BLaER1 (cell line): ENCODE results near the gene CLRN3.

Experiments
- H3K27ac ChIP-seq: shearing (Covaris generic); formaldehyde crosslinking; 2 replicates; pipeline ENCODE4 v1.8.1; 2022
- H3K27me3 ChIP-seq: shearing (Covaris generic); formaldehyde crosslinking; 2 replicates; pipeline ENCODE4 v1.8.1; 2022
- H3K36me3 ChIP-seq: shearing (Covaris generic); formaldehyde crosslinking; 2 replicates; pipeline ENCODE4 v1.8.1; 2022
- H3K4me1 ChIP-seq: shearing (Covaris generic); formaldehyde crosslinking; 2 replicates; pipeline ENCODE4 v1.8.1; 2022
- H3K4me2 ChIP-seq: shearing (Covaris generic); formaldehyde crosslinking; 2 replicates; pipeline ENCODE4 v1.8.1; 2022
- H3K4me3 ChIP-seq: shearing (Covaris generic); formaldehyde crosslinking; 2 replicates; pipeline ENCODE4 v1.8.1; 2022
- H3K9ac ChIP-seq: shearing (Covaris generic); formaldehyde crosslinking; 2 replicates; pipeline ENCODE4 v1.8.1; 2022
- H3K9me3 ChIP-seq: shearing (Covaris generic); formaldehyde crosslinking; 2 replicates; pipeline ENCODE4 v1.8.1; 2022
- H4K20me1 ChIP-seq: shearing (Covaris generic); formaldehyde crosslinking; 2 replicates; pipeline ENCODE4 v1.8.1; 2022
- Cebpa-rat ChIP-seq: shearing (Covaris generic); IDR thresholded peaks from 2 replicates; pipeline ENCODE4 v1.8.1; 2022

Gene CLRN3

DNA sequence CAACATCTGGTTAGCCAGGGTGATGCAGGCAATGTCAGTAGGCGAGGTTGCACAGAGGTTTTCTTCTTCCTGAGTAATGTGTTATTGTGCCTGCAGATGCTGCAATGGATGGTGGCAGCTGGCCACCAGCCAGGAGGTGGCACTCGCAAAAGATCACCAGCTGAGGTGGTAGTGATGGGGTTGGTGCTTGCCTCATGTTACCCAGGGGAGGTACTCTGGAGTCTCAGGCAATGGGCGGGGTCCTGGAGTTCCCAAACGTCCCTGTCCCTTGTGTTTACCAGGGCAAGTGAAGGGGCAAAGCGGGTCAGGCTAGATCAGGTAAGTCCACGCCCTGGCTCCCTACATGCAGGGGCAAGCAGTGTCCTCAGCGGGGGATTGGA is 21.1 kb downstream of the CLRN3 start:
- H3K36me3 ChIP-seq, result no peaks in the 10 kb centered on the region
- H3K9ac ChIP-seq, result no peak overlapping the region
- H3K27me3 ChIP-seq, result no peaks in the 10 kb centered on the region
- H3K4me2 ChIP-seq, result peak overlapping the region; percentile 76
- H3K4me3 ChIP-seq, result no peak overlapping the region
- H3K27ac ChIP-seq, result no peak overlapping the region; the same call in 1 of the 2 replicates
- no peak for TF ChIP-seq Cebpa-rat
- H4K20me1 ChIP-seq, result no peaks in the 10 kb centered on the region
- peaks cover 6% of the 10 kb centered on the region for H3K9me3 ChIP-seq
- peaks cover 39% of the 10 kb centered on the region for H3K4me1 ChIP-seq

DNA sequence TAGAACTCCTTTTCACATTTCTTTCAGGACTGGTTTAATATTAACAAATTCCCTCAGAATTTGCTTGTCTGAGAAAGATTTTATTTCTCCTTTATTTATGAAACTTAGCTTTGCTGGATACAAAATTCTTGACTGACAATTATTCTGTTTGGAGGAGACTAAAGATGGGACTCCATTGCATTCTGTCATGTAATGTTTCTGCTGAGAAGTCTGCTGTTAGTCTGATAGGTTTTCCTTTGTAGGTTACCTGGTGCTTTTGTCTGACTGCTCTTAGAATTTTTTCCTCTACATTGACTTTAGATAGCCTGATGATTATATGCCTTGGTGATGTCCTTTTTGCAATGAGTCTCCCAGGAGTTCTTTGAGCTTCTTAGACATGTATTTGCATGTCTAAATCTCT is 23.4 kb downstream of the CLRN3 start:
- TF ChIP-seq Cebpa-rat, result no peak
- Histone ChIP-seq H3K27me3 (no peaks in the 10 kb centered on the region), H3K27ac (no peak overlapping the region), H3K9me3 (peaks cover 8% of the 10 kb centered on the region), H3K4me1 (peaks cover 37% of the 10 kb centered on the region), H3K9ac (no peak overlapping the region), H3K4me2 (no peak overlapping the region), H4K20me1 (no peaks in the 10 kb centered on the region), H3K4me3 (no peak overlapping the region), H3K36me3 (no peaks in the 10 kb centered on the region)

DNA sequence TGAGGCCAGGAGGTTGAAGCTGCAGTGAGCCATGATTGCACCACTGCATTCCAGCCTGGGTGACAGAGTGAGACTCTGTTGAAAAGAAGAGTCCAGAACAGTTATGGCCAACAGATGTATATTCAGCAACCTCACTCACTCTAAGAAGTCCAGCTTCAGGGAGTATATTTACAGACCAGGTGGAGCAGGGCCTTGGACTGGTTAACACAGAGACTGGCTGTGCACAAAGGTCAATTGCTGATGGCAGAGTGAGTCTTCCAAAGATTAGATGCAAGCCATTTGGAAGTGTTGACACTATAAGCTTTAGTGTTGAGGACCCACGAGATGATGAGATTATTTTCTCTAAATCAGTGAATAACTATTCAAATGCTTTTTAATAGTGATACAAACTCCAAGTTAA is 24.9 kb downstream of the CLRN3 start:
- H3K9ac ChIP-seq, result no peak overlapping the region
- peaks cover 22% of the 10 kb centered on the region for H3K4me1 ChIP-seq
- H3K9me3 ChIP-seq, result peaks cover 23% of the 10 kb centered on the region
- H4K20me1 ChIP-seq, result no peaks in the 10 kb centered on the region
- TF ChIP-seq Cebpa-rat, result no peak
- no peaks in the 10 kb centered on the region for H3K27me3 ChIP-seq
- H3K27ac ChIP-seq, result no peak overlapping the region
- no peaks in the 10 kb centered on the region; the same call in 1 of the 2 replicates for H3K36me3 ChIP-seq
- H3K4me2 ChIP-seq, result no peak overlapping the region
- no peak overlapping the region for H3K4me3 ChIP-seq

DNA sequence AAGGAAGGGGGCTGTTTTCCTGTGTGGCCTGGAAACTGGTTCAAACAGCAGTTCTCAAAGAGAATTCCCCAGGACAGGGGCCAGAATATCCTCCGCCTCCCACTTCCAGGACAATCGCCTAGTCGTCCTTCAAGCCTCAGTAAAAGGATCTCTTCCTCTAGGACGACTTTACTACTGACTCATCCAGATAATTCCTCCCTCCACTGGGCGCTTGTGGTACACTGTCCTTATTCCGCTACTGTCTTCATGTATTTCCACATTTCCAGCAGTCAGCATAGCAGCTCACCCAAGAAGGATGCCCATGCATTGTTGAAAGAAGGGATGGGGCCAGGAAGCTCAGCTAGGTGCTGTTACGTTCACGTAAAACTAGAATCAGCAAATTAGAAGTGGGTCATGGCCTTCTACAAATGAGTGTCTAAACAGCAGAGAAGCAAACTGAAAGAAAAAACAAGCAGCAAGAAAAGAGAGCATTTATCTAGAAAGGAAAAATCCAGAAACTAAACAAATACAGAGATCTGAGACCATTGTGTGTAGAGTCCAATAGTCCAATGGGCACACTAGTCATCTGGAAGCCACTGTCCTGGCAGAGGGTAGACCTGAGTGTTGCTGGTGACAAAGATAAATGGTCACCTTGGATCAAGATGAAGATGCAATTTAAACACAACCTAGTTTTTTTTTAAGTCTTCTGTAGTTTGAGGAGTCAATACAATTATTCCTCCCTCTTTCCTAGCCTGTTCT is 26.3 kb downstream of the CLRN3 start:
- Histone ChIP-seq H3K4me2 (no peak overlapping the region), H3K9ac (no peak overlapping the region), H3K4me1 (peaks cover 8% of the 10 kb centered on the region), H3K27me3 (no peaks in the 10 kb centered on the region), H3K36me3 (no peaks in the 10 kb centered on the region; the same call in 1 of the 2 replicates), H3K4me3 (no peak overlapping the region), H3K27ac (no peak overlapping the region), H4K20me1 (no peaks in the 10 kb centered on the region), H3K9me3 (peaks cover 29% of the 10 kb centered on the region)
- no peak for TF ChIP-seq Cebpa-rat

DNA sequence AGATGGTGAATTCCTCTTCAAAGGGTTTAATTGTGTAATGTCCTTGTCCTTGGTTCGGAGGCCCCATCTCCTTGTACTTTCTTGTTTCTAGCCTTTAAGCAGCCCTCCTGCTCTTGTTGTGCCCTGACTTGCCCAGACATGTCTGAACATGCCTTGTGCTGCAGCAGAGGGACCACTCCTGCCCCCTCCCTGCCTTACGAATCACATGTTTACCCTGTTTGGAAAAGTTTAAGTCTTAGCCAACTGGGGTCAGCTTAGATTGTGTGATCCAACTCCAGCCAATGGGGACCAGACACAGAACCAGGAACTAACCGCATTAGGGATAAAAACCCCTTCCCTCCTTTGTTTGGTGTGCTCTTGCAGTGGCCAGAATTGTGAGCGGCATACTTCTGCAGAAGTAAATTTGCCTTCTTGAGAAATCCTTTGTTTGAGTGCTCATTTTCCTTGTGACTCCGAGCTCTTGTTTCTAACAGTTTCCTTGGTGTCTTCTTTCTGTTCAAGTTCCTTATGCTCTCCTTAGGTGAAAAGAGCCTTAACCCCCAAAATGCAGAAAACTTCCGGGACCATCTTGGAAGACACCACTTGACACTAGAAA is 29.4 kb downstream of the CLRN3 start:
- no peak overlapping the region for H3K4me3 ChIP-seq
- no peak for TF ChIP-seq Cebpa-rat
- H3K27me3 ChIP-seq, result no peaks in the 10 kb centered on the region
- H3K27ac ChIP-seq, result no peak overlapping the region
- H3K9ac ChIP-seq, result no peak overlapping the region
- no peaks in the 10 kb centered on the region; the same call in 1 of the 2 replicates for H3K36me3 ChIP-seq
- H3K4me2 ChIP-seq, result no peak overlapping the region
- H3K9me3 ChIP-seq, result peaks cover 24% of the 10 kb centered on the region
- H3K4me1 ChIP-seq, result no peaks in the 10 kb centered on the region
- no peaks in the 10 kb centered on the region for H4K20me1 ChIP-seq

DNA sequence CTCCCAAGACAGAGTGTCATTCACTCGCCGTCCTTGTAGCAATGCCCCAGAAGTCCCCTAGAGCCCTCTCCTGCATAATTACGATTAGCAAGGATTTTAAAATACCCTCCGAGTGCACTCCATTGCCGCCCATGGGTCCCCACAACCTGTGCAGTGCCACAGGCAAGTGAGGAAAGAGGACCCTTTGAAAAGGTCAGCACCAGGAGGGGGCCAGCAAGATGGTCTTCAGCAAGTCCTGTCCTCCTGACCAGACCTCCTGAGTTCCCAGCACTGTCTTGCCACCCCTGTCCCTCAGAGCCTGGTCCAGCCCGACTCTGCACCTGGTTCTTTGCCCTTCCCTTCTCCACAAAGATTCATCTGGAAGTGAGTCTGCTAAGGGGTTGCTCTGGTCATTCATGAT is 32.1 kb downstream of the CLRN3 start:
- Histone ChIP-seq H3K9ac (no peak overlapping the region), H3K4me1 (peaks cover 7% of the 10 kb centered on the region), H3K9me3 (peaks cover 24% of the 10 kb centered on the region), H3K4me2 (no peak overlapping the region), H3K27ac (no peak overlapping the region), H3K27me3 (no peaks in the 10 kb centered on the region), H4K20me1 (no peaks in the 10 kb centered on the region), H3K36me3 (no peaks in the 10 kb centered on the region; the same call in 1 of the 2 replicates), H3K4me3 (no peak overlapping the region)
- TF ChIP-seq Cebpa-rat, result no peak

DNA sequence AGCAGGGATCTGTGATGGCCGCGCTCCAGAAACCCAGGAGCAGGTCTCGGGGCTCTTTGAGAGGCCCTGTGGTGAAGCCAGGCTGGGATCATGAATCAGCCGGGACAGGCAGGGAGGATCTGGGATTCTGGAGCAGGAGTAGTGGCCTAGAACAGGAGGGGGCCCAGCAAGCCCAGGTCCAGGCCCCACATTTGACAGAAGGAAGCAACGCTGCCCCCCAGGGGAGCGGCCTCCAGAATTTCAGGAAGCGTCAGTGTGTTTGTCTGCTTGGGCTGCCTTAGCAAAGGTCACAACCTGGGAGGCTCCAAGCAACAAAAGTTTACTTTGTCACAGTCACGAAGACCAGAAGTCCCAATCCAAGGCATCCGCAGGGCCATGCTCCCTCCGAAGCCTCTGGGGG is 36.8 kb downstream of the CLRN3 start:
- H3K9ac ChIP-seq, result no peak overlapping the region
- peaks cover 39% of the 10 kb centered on the region for H3K4me1 ChIP-seq
- H3K27ac ChIP-seq, result peak overlapping the region; percentile 51; the same call in 1 of the 2 replicates
- no peak for TF ChIP-seq Cebpa-rat
- no peak overlapping the region; the same call in 1 of the 2 replicates for H3K4me2 ChIP-seq
- no peaks in the 10 kb centered on the region for H4K20me1 ChIP-seq
- no peaks in the 10 kb centered on the region for H3K36me3 ChIP-seq
- no peaks in the 10 kb centered on the region for H3K9me3 ChIP-seq
- no peak overlapping the region for H3K4me3 ChIP-seq
- no peaks in the 10 kb centered on the region for H3K27me3 ChIP-seq

DNA sequence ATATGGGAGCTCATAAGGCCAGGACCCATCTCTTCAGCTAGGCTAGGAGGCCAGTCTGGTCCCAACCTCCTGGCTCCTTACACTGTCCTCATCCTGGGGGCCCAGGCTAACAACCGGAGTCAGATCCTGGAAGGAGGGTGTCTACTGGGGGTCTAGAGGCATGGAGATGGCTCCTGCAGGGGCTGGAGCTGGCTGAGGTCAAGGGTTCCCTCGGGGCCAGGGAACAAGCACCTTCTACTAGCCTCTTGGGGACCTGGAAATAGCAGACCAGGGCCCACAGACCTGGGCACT is 37.2 kb downstream of the CLRN3 start:
- peak overlapping the region; percentile 63 for H3K4me2 ChIP-seq
- no peaks in the 10 kb centered on the region for H3K36me3 ChIP-seq
- no peaks in the 10 kb centered on the region for H3K9me3 ChIP-seq
- H3K27me3 ChIP-seq, result no peaks in the 10 kb centered on the region
- peaks cover 39% of the 10 kb centered on the region for H3K4me1 ChIP-seq
- no peak for TF ChIP-seq Cebpa-rat
- no peak overlapping the region for H3K4me3 ChIP-seq
- no peaks in the 10 kb centered on the region for H4K20me1 ChIP-seq
- H3K9ac ChIP-seq, result no peak overlapping the region
- H3K27ac ChIP-seq, result peak overlapping the region; percentile 51; the same call in 1 of the 2 replicates

DNA sequence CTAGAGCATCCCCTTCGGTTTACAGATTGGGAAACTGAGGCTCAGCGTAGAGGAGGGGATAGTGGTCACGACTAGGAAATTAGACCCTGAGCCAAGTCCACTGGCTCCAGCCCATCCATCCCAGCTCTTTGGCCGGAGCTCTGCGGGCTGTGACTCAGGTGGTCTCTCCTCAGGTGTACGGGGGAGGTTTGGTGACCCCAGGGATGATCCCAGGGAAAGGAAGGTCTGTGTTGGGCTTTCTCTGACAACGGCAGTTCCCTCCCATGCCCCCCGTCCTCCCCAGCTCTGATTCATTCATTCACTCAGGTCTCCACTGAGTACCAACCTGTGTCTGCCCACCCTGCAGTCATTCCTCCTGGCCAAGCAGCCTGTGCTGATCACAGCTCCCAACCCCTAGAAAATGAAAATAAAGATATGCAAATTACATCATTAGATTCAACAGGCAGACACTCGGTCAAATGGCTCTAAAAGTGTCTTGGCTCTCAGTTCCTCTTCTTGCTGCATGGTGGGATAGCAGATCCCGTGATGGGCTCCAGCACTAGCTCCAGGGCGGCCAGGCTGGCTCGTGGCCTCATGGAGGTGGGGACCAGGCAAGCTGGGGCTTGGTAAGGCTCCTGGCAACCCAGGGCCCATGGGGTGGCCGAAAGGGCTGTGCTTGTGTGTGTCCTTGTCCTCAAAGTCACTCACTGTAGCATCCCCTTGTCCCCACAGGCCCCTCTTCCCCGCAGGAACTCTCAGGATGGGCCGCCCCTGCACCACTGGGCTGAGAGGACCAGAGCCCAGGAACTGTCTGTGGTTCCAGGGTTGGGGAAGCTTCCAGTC is 37.8 kb downstream of the CLRN3 start:
- Histone ChIP-seq H3K4me2 (peak overlapping the region; percentile 63), H3K9ac (no peak overlapping the region), H3K4me3 (no peak overlapping the region), H3K27me3 (no peaks in the 10 kb centered on the region), H3K4me1 (peaks cover 39% of the 10 kb centered on the region), H3K36me3 (no peaks in the 10 kb centered on the region), H3K9me3 (no peaks in the 10 kb centered on the region), H3K27ac (peak overlapping the region; percentile 51; the same call in 1 of the 2 replicates), H4K20me1 (no peaks in the 10 kb centered on the region)
- no peak for TF ChIP-seq Cebpa-rat
